ENCODE results near the gene AGFG1.
"Not testable (repeated sequence)": the region's sequence is repeated elsewhere in the genome, so short reads cannot be mapped to it uniquely, and the experiment has no call there.

The AGFG1 gene

GRCh38 chr2:227534714-227535113 is 62.8 kb downstream of the AGFG1 start:
- no peak for DNase-seq (ENCODE audit: low read depth in 1 of 2, low spot score in 1 of 2)

GRCh38 chr2:227536445-227536844 is 64.5 kb downstream of the AGFG1 start:
- no peak for DNase-seq (ENCODE audit: low read depth in 1 of 2, low spot score in 1 of 2)

GRCh38 chr2:227539465-227539956 is 67.6 kb downstream of the AGFG1 start:
- DNase-seq (ENCODE audit: low read depth in 1 of 2, low spot score in 1 of 2): no peak

- not testable (repeated sequence) for DNase-seq (ENCODE audit: low read depth in 1 of 2, low spot score in 1 of 2)
Observed at GRCh38 chr2:227540352-227540751, 68.4 kb downstream of the AGFG1 start.

- no peak for DNase-seq (ENCODE audit: low read depth in 1 of 2, low spot score in 1 of 2)
Observed at GRCh38 chr2:227545990-227546389, 74.0 kb downstream of the AGFG1 start.

- DNase-seq (ENCODE audit: low read depth in 1 of 2, low spot score in 1 of 2): no peak
Observed at GRCh38 chr2:227551836-227552235, 79.9 kb downstream of the AGFG1 start.

- no peak for DNase-seq (ENCODE audit: low read depth in 1 of 2, low spot score in 1 of 2)
Observed at GRCh38 chr2:227562581-227562980, 90.6 kb downstream of the AGFG1 start.

- DNase-seq (ENCODE audit: low read depth in 1 of 2, low spot score in 1 of 2): no peak
Observed at GRCh38 chr2:227565080-227565479, 93.1 kb downstream of the AGFG1 start.

GRCh38 chr2:227566012-227566411 is 94.1 kb downstream of the AGFG1 start:
- no peak for DNase-seq (ENCODE audit: low read depth in 1 of 2, low spot score in 1 of 2)

- DNase-seq (ENCODE audit: low read depth in 1 of 2, low spot score in 1 of 2): no peak
Observed at GRCh38 chr2:227568852-227569169, 96.9 kb downstream of the AGFG1 start.

GRCh38 chr2:227570615-227571014 is 98.7 kb downstream of the AGFG1 start:
- no peak for DNase-seq (ENCODE audit: low read depth in 1 of 2, low spot score in 1 of 2)

- no peak for DNase-seq (ENCODE audit: low read depth in 1 of 2, low spot score in 1 of 2)
Observed at GRCh38 chr2:227576110-227576509, 104.2 kb downstream of the AGFG1 start.

GRCh38 chr2:227576812-227577211 is 104.9 kb downstream of the AGFG1 start:
- DNase-seq (ENCODE audit: low read depth in 1 of 2, low spot score in 1 of 2): no peak

GRCh38 chr2:227577555-227577954 is 105.6 kb downstream of the AGFG1 start:
- no peak for DNase-seq (ENCODE audit: low read depth in 1 of 2, low spot score in 1 of 2)

- DNase-seq (ENCODE audit: low read depth in 1 of 2, low spot score in 1 of 2): no peak
Observed at GRCh38 chr2:227578642-227579041, 106.7 kb downstream of the AGFG1 start.

GRCh38 chr2:227579791-227580190 is 107.8 kb downstream of the AGFG1 start:
- DNase-seq (ENCODE audit: low read depth in 1 of 2, low spot score in 1 of 2): no peak

GRCh38 chr2:227582369-227582768 is 110.4 kb downstream of the AGFG1 start:
- no peak for DNase-seq (ENCODE audit: low read depth in 1 of 2, low spot score in 1 of 2)

- no peak for DNase-seq (ENCODE audit: low read depth in 1 of 2, low spot score in 1 of 2)
Observed at GRCh38 chr2:227592694-227593387, 120.9 kb downstream of the AGFG1 start.

- no peak for DNase-seq (ENCODE audit: low read depth in 1 of 2, low spot score in 1 of 2)
Observed at GRCh38 chr2:227595797-227596196, 123.8 kb downstream of the AGFG1 start.

- no peak for DNase-seq (ENCODE audit: low read depth in 1 of 2, low spot score in 1 of 2)
Observed at GRCh38 chr2:227597036-227597435, 125.1 kb downstream of the AGFG1 start.

- DNase-seq (ENCODE audit: low read depth in 1 of 2, low spot score in 1 of 2): no peak
Observed at GRCh38 chr2:227597998-227598397, 126.0 kb downstream of the AGFG1 start.

- DNase-seq (ENCODE audit: low read depth in 1 of 2, low spot score in 1 of 2): not testable (repeated sequence)
Observed at GRCh38 chr2:227598835-227599503, 127.0 kb downstream of the AGFG1 start, which contains the start of gene SCYGR2. Gene SCYGR2, plus strand, starts transcription at chr2:227598893. Its CDS starts 0 bp downstream, at chr2:227598893.

- no peak for DNase-seq (ENCODE audit: low read depth in 1 of 2, low spot score in 1 of 2)
Observed at GRCh38 chr2:227602358-227602757, 130.4 kb downstream of the AGFG1 start.

Data from activated T-helper 1 cell treated with anti-CD3 and anti-CD28 coated beads, Interleukin-2, amount 50 U/mL, for 16 hours (primary cell).